OCI-LY7 (cell line): ENCODE data around the gene ZBTB16. TPM values are rescaled to one million over a fixed set of nuclear protein-coding genes. Genes with fewer than 3 reads are reported as not detected.

ENCODE experiments used
- BruUV-seq: library from RNA; stranded (reverse); fragments of 400-500 nt; replicated peaks from 2 replicates; lab custom pipeline; 2021; lab: Mats Ljungman, UMichigan
- CTCF ChIA-PET: fragments of 300-600 bp; sonication (Branson Sonifier 250); formaldehyde crosslinking; loops from one replicate; lab custom pipeline; 2022; ENCODE audit warnings: antibody characterized with exemption; ENCODE audit not compliant: unreplicated experiment; lab: Charles Lee
- POLR2A ChIA-PET: fragments of 300-600 bp; sonication (Branson Sonifier 250); formaldehyde crosslinking; loops from one replicate; lab custom pipeline; 2022; ENCODE audit warnings: antibody characterized with exemption; lab: Charles Lee
- DNase-seq: peaks from one replicate; pipeline ENCODE4 v3.0.0-alpha.2; 2015; ENCODE audit warnings: low spot score
- H2AFZ ChIP-seq: fragments of 200-600 bp; sonication (generic), shearing (Covaris generic); 2 replicates; pipeline ENCODE4 v1.6.1; 2014; ENCODE audit warnings: mild to moderate bottlenecking, antibody characterized with exemption, low read length, moderate library complexity
- H3K27ac ChIP-seq: fragments of 200-600 bp; sonication (generic); 2 replicates; pipeline ENCODE4 v1.5.1; 2014; ENCODE audit warnings: mixed run types, low read depth, mild to moderate bottlenecking, moderate library complexity, low read length, inconsistent platforms; ENCODE audit not compliant: poor library complexity, severe bottlenecking
- H3K36me3 ChIP-seq: fragments of 200-600 bp; sonication (generic); 2 replicates; pipeline ENCODE4 v1.6.1; 2014; ENCODE audit warnings: mild to moderate bottlenecking, antibody characterized with exemption, low read length, moderate library complexity, mixed read lengths; ENCODE audit not compliant: insufficient read depth
- H3K4me1 ChIP-seq: fragments of 200-600 bp; sonication (generic); 2 replicates; pipeline ENCODE4 v1.5.1; 2014; ENCODE audit warnings: mild to moderate bottlenecking, low read length; ENCODE audit not compliant: insufficient read depth, poor library complexity, severe bottlenecking
- H3K4me2 ChIP-seq: fragments of 200-600 bp; sonication (generic); 2 replicates; pipeline ENCODE4 v1.6.1; 2014; ENCODE audit warnings: mild to moderate bottlenecking, low read length
- H3K4me3 ChIP-seq: fragments of 200-600 bp; sonication (generic); 2 replicates; pipeline ENCODE4 v1.5.1; 2014; ENCODE audit warnings: mild to moderate bottlenecking, low read depth, low read length; ENCODE audit not compliant: poor library complexity, severe bottlenecking
- H3K79me2 ChIP-seq: fragments of 200-600 bp; sonication (generic); 2 replicates; pipeline ENCODE4 v1.6.1; 2016; ENCODE audit warnings: low read depth, mild to moderate bottlenecking, low read length, moderate library complexity, mixed read lengths; ENCODE audit not compliant: insufficient read depth
- H3K9me2 ChIP-seq: fragments of 200-600 bp; sonication (generic); 2 replicates; pipeline ENCODE4 v1.6.1; 2016; ENCODE audit warnings: mild to moderate bottlenecking, low read length, mixed read lengths; ENCODE audit not compliant: insufficient read depth
- H3K9me3 ChIP-seq: fragments of 200-600 bp; sonication (generic); 2 replicates; pipeline ENCODE4 v1.6.1; 2014; ENCODE audit warnings: mild to moderate bottlenecking, mixed run types, low read length, mixed read lengths
- H4K20me1 ChIP-seq: fragments of 200-600 bp; sonication (generic); 2 replicates; pipeline ENCODE4 v1.6.1; 2014; ENCODE audit warnings: mild to moderate bottlenecking, antibody characterized with exemption, low read length, moderate library complexity, mixed read lengths; ENCODE audit not compliant: insufficient read depth
- EZH2phosphoT487 ChIP-seq: fragments of 200-600 bp; sonication (generic); IDR thresholded peaks from 2 replicates; pipeline ENCODE4 v1.6.1; 2018; ENCODE audit warnings: low read depth, borderline replicate concordance, mild to moderate bottlenecking, mixed run types, antibody characterized with exemption, low read length, moderate library complexity, mixed read lengths
- intact Hi-C: fragments of 100-400 bp; cut with micrococcal nuclease; formaldehyde crosslinking; loops from one replicate; pipeline ENCODE4 v1.10.0; 2022; ENCODE audit not compliant: unreplicated experiment
- total RNA-seq, 2 experiments: library from RNA; depleted of rRNA in 1 of 2; stranded (reverse); fragments of >200 nt in 1 of 2; shearing (Covaris generic) in 1 of 2; gene quantifications; 2 replicates each; pipeline ENCODE4 v1.2.3, GENCODE V29; 2014 to 2022
- TF ChIP-seq, protein P1 (sequence below): fragments of 200-600 bp; sonication (generic); conservative IDR thresholded peaks from 2 replicates; pipeline ENCODE4 v1.5.1; 2014; ENCODE audit warnings: mild to moderate bottlenecking, antibody characterized with exemption, low read length, moderate library complexity, mixed read lengths

ZBTB16 gene
- total RNA-seq, 2 experiments from 2014 or later, result not detected

DNA sequence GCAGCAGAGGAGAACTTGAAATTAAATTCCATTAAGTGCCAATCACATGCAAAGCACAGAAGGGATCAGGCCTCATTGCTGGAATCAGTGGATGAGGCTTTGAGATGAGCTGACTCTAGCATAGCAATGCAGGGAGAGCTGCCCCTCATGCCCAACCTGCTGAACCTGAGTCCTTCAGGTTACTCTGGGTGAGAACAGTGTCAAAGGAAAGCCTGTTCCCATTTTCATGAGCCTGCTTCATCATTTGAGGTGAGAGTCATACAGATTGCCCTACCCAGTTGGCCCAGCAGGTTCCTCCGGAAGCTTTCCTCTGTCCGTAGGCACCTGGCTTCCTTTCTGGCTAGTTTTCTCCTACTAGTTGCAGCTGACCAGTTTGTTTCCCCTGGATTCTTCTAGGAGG, 25.9 kb upstream of the ZBTB16 start:
- Histone ChIP-seq H3K4me1 (no peaks in the 10 kb centered on the region), H3K27ac (no peak overlapping the region), H2AFZ (no peak overlapping the region), H3K36me3 (no peaks in the 10 kb centered on the region), H3K9me3 (no peaks in the 10 kb centered on the region), H3K9me2 (no peaks in the 10 kb centered on the region), H4K20me1 (no peaks in the 10 kb centered on the region), H3K79me2 (no peaks in the 10 kb centered on the region), H3K4me2 (no peak overlapping the region), H3K4me3 (no peak overlapping the region)
- TF ChIP-seq, protein P1, sequence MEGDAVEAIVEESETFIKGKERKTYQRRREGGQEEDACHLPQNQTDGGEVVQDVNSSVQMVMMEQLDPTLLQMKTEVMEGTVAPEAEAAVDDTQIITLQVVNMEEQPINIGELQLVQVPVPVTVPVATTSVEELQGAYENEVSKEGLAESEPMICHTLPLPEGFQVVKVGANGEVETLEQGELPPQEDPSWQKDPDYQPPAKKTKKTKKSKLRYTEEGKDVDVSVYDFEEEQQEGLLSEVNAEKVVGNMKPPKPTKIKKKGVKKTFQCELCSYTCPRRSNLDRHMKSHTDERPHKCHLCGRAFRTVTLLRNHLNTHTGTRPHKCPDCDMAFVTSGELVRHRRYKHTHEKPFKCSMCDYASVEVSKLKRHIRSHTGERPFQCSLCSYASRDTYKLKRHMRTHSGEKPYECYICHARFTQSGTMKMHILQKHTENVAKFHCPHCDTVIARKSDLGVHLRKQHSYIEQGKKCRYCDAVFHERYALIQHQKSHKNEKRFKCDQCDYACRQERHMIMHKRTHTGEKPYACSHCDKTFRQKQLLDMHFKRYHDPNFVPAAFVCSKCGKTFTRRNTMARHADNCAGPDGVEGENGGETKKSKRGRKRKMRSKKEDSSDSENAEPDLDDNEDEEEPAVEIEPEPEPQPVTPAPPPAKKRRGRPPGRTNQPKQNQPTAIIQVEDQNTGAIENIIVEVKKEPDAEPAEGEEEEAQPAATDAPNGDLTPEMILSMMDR, result no peak
- no peak for TF ChIP-seq EZH2phosphoT487
- CTCF ChIA-PET, result no interaction called here
- no peak for DNase-seq
- no TSS peak for BruUV-seq
- POLR2A ChIA-PET, result no interaction called here
- intact Hi-C loops, result no loop called here

DNA sequence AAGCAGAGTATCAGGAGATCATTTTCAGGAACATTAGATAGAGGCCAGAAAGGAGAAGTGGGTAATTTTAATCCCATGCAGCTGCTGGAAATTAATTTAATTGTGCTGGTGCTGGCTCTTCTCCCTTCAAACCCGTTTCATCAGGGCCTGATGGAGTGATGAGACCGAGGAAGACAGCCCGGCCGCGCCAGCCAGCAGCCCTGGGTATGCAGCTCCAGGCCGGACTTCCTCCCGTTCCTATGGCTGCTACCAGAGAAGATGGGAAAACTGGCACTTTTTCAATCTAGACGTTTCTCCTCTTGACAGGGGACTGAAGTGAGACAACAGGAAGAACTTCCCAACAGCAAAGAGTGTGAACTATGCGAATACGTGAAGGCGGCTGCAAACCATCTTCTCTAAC, 24.6 kb upstream of the ZBTB16 start:
- DNase-seq, result no peak
- H3K9me2 ChIP-seq, result no peaks in the 10 kb centered on the region
- intact Hi-C loops, result no loop called here
- H3K27ac ChIP-seq, result no peak overlapping the region
- no peaks in the 10 kb centered on the region for H3K36me3 ChIP-seq
- POLR2A ChIA-PET, result no interaction called here
- CTCF ChIA-PET, result no interaction called here
- no peak overlapping the region for H3K4me2 ChIP-seq
- no peak for TF ChIP-seq EZH2phosphoT487
- TF ChIP-seq, protein P1, result no peak
- H3K4me1 ChIP-seq, result no peaks in the 10 kb centered on the region
- no peak overlapping the region for H2AFZ ChIP-seq
- H3K79me2 ChIP-seq, result no peaks in the 10 kb centered on the region
- no peaks in the 10 kb centered on the region for H4K20me1 ChIP-seq
- no peaks in the 10 kb centered on the region for H3K9me3 ChIP-seq
- no peak overlapping the region for H3K4me3 ChIP-seq
- no TSS peak for BruUV-seq

DNA sequence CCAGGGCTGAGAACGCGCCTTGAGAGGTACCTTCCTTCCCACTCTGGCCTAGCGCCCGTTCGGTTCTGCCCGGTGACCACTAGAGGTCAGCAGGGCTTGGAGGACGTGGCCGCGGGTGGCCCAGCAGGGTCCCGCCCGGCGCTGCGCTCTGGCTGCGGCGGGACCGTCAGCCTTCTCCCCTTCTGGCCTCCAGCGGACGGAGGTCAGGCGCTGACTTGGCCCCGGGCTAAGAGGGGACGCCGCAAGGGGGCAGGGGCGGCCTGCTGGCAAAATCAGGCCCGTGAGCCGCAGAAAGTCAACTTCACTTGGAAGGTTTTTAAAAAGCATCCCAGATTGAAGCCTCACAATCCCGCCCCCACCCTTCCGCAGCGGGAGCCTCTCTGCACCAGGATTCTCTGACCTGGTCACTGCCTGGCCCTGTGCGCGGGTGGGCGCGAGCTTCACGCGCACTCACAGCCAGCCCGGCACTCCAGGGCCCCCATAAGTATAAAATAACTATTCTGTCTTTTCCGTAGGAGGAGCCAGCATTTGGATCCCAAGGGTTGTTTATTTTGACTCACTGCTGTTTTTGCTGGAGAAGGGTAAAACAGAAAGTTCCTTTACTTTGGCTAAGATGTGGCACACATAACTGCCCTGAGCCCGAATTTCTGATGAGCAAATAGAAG, 23.2 kb upstream of the ZBTB16 start:
- Histone ChIP-seq H4K20me1 (no peaks in the 10 kb centered on the region), H3K4me1 (no peaks in the 10 kb centered on the region), H2AFZ (no peak overlapping the region), H3K4me2 (no peak overlapping the region), H3K79me2 (no peaks in the 10 kb centered on the region), H3K36me3 (no peaks in the 10 kb centered on the region), H3K27ac (no peak overlapping the region), H3K9me2 (no peaks in the 10 kb centered on the region), H3K4me3 (no peak overlapping the region), H3K9me3 (no peaks in the 10 kb centered on the region)
- DNase-seq, result peak; percentile 26
- POLR2A ChIA-PET, result no interaction called here
- intact Hi-C loops, result loop anchor here (2.0 kb wide), 2 partner anchors 145 to 225 kb away; no protein-coding TSS in a partner anchor
- CTCF ChIA-PET, result no interaction called here
- TF ChIP-seq EZH2phosphoT487, result no peak
- TF ChIP-seq, protein P1, result peak; percentile 58
- BruUV-seq, result no TSS peak
